Vagina (tissue), 2 donors: ENCODE results near the gene MFF. TPM values are rescaled to one million over a fixed set of nuclear protein-coding genes. Genes with fewer than 3 reads are reported as not detected.

Experiments
- DNase-seq, 2 donors: peaks; one replicate each; pipeline ENCODE4 v3.0.0-alpha.2; 2017; ENCODE audit errors: extremely low spot score in 2 of 2
- H3K27ac ChIP-seq: fragments of 200-600 bp; sonication (generic); one replicate; pipeline ENCODE4 v1.5.1; 2019
- H3K27me3 ChIP-seq: fragments of 200-600 bp; sonication (generic); one replicate; pipeline ENCODE4 v1.5.1; 2019
- H3K36me3 ChIP-seq, 2 donors: fragments of 200-600 bp; sonication (generic); one replicate each; pipeline ENCODE4 v1.5.1; 2017 to 2019
- H3K4me1 ChIP-seq: fragments of 200-600 bp; sonication (generic); one replicate; pipeline ENCODE4 v1.5.1; 2019
- H3K4me3 ChIP-seq, 2 donors: fragments of 200-600 bp; sonication (generic); 1 replicate in 1 of 2; 2 replicates in 1 of 2; pipeline ENCODE4 v1.5.1; 2016 to 2019
- H3K9me3 ChIP-seq: fragments of 200-600 bp; sonication (generic); one replicate; pipeline ENCODE4 v1.5.1; 2019
- CTCF ChIP-seq, 3 experiments: fragments of 450-650 bp in 2 of 3; fragments of 200-600 bp in 1 of 3; sonication (generic) in 1 of 3; IDR thresholded peaks; one replicate each; pipeline ENCODE4 v1.5.1; 2017 to 2019; ENCODE audit warnings: antibody characterized with exemption in 3 of 3, mild to moderate bottlenecking in 2 of 3, moderate library complexity in 2 of 3
- POLR2A ChIP-seq, 2 donors: fragments of 450-650 bp; IDR thresholded peaks; one replicate each; pipeline ENCODE4 v1.6.1; 2017; ENCODE audit warnings: antibody characterized with exemption in 2 of 2, mild to moderate bottlenecking in 2 of 2, moderate library complexity in 2 of 2
- POLR2AphosphoS5 ChIP-seq, 2 donors: sonication (generic); formaldehyde crosslinking; IDR thresholded peaks; one replicate each; pipeline ENCODE4 v1.9.0; 2017; ENCODE audit warnings: antibody characterized with exemption in 2 of 2, mild to moderate bottlenecking in 2 of 2, low read depth in 1 of 2; ENCODE audit not compliant: insufficient read depth in 1 of 2
- intact Hi-C: fragments of 100-400 bp; cut with DNase I; formaldehyde crosslinking; loops from one replicate; pipeline ENCODE4 v1.15.1; 2023
- total RNA-seq: library from RNA; depleted of rRNA; stranded (reverse); fragments of >200 nt; gene quantifications from one replicate; pipeline ENCODE4 v1.2.3, GENCODE V29; 2016

MFF gene
- total RNA-seq, 1 donor from 2014 or later = 109 TPM

GRCh38 chr2:227308784-227309183, 16.3 kb upstream of the MFF start:
- no peak overlapping the region for H3K27ac ChIP-seq
- H3K4me1 ChIP-seq = no peaks in the 10 kb centered on the region
- no peaks in the 10 kb centered on the region for H3K36me3 ChIP-seq
- H3K4me3 ChIP-seq = no peak overlapping the region
- intact Hi-C loops = no loop called here
- no peak for DNase-seq
- H3K27me3 ChIP-seq = no peaks in the 10 kb centered on the region
- no peak for TF ChIP-seq POLR2A (IDR thresholded peaks at IDR 0.05)
- no peaks in the 10 kb centered on the region for H3K9me3 ChIP-seq

- TF ChIP-seq POLR2A (IDR thresholded peaks at IDR 0.05) (no peak), POLR2AphosphoS5 (IDR thresholded peaks at IDR 0.05; ENCODE audit: insufficient read depth in 1 of 2, low read depth in 1 of 2) (no peak), CTCF (IDR thresholded peaks at IDR 0.05) (no peak)
- H3K36me3 ChIP-seq = no peaks in the 10 kb centered on the region
- no peak overlapping the region for H3K4me3 ChIP-seq
- no peaks in the 10 kb centered on the region for H3K4me1 ChIP-seq
- H3K9me3 ChIP-seq = no peaks in the 10 kb centered on the region
- no peak overlapping the region for H3K27ac ChIP-seq
- DNase-seq = no peak
- intact Hi-C loops = no loop called here
- H3K27me3 ChIP-seq = no peaks in the 10 kb centered on the region
Observed at GRCh38 chr2:227310756-227311110, 14.3 kb upstream of the MFF start.

GRCh38 chr2:227311861-227312506, 13.1 kb upstream of the MFF start:
- TF ChIP-seq POLR2A (IDR thresholded peaks at IDR 0.05) = no peak
- no peak for TF ChIP-seq POLR2AphosphoS5 (IDR thresholded peaks at IDR 0.05; ENCODE audit: insufficient read depth in 1 of 2, low read depth in 1 of 2)
- TF ChIP-seq CTCF (IDR thresholded peaks at IDR 0.05) = no peak
- no peaks in the 10 kb centered on the region for H3K4me1 ChIP-seq
- intact Hi-C loops = no loop called here
- H3K36me3 ChIP-seq = no peaks in the 10 kb centered on the region
- no peaks in the 10 kb centered on the region for H3K27me3 ChIP-seq
- H3K27ac ChIP-seq = no peak overlapping the region
- no peak overlapping the region for H3K4me3 ChIP-seq
- no peak for DNase-seq
- H3K9me3 ChIP-seq = no peaks in the 10 kb centered on the region

- no peaks in the 10 kb centered on the region for H3K36me3 ChIP-seq
- no peak for TF ChIP-seq POLR2AphosphoS5 (IDR thresholded peaks at IDR 0.05; ENCODE audit: insufficient read depth in 1 of 2, low read depth in 1 of 2)
- no peak for TF ChIP-seq POLR2A (IDR thresholded peaks at IDR 0.05)
- TF ChIP-seq CTCF (IDR thresholded peaks at IDR 0.05) = no peak
- H3K27ac ChIP-seq = no peak overlapping the region
- intact Hi-C loops = no loop called here
- no peaks in the 10 kb centered on the region for H3K9me3 ChIP-seq
- H3K4me1 ChIP-seq = no peaks in the 10 kb centered on the region
- no peaks in the 10 kb centered on the region for H3K27me3 ChIP-seq
- H3K4me3 ChIP-seq = no peak overlapping the region
- no peak for DNase-seq
Observed at GRCh38 chr2:227312579-227312978, 12.5 kb upstream of the MFF start.

- no peak for DNase-seq
- intact Hi-C loops = no loop called here
- Histone ChIP-seq H3K9me3 (no peaks in the 10 kb centered on the region), H3K27me3 (no peaks in the 10 kb centered on the region), H3K36me3 (no peaks in the 10 kb centered on the region), H3K4me3 (no peak overlapping the region), H3K27ac (no peak overlapping the region), H3K4me1 (no peaks in the 10 kb centered on the region)
- TF ChIP-seq POLR2A (IDR thresholded peaks at IDR 0.05) = no peak
- no peak for TF ChIP-seq CTCF (IDR thresholded peaks at IDR 0.05)
- TF ChIP-seq POLR2AphosphoS5 (IDR thresholded peaks at IDR 0.05; ENCODE audit: insufficient read depth in 1 of 2, low read depth in 1 of 2) = no peak
Observed at GRCh38 chr2:227313310-227313709, 11.7 kb upstream of the MFF start.
